Gastroesophageal sphincter (tissue), 4 donors: Measurements from ENCODE around the gene TBCK. TPM values are rescaled to one million over a fixed set of nuclear protein-coding genes. Genes with fewer than 3 reads are reported as not detected.

Experiments
- ATAC-seq: fragments of 150-250 bp; one replicate; pipeline ENCODE4 v1.9.1; 2016; ENCODE audit warnings: mild to moderate bottlenecking, moderate library complexity
- H3K27ac ChIP-seq, 4 donors: fragments of 200-600 bp; sonication (generic) in 3 of 4; 1 replicate in 3 of 4; 2 replicates in 1 of 4; pipeline ENCODE4 v1.5.1; 2016 to 2019
- H3K27me3 ChIP-seq: fragments of 200-600 bp; sonication (generic); one replicate; pipeline ENCODE4 v1.5.1; 2019
- H3K36me3 ChIP-seq, 2 donors: fragments of 200-600 bp; sonication (generic); one replicate each; pipeline ENCODE4 v1.5.1; 2019; ENCODE audit warnings: control low read depth in 1 of 2
- H3K4me1 ChIP-seq, 3 donors: fragments of 200-600 bp; sonication (generic); 1 replicate in 2 of 3; 2 replicates in 1 of 3; pipeline ENCODE4 v1.5.1; 2016 to 2019; ENCODE audit warnings: control low read depth in 2 of 3
- H3K4me3 ChIP-seq, 2 donors: fragments of 200-600 bp; sonication (generic); one replicate each; pipeline ENCODE4 v1.5.1; 2019; ENCODE audit warnings: mild to moderate bottlenecking in 1 of 2, moderate library complexity in 1 of 2
- H3K9me3 ChIP-seq, 3 donors: fragments of 200-600 bp; sonication (generic); one replicate each; pipeline ENCODE4 v1.5.1; 2017 to 2019; ENCODE audit warnings: control low read depth in 2 of 3
- CTCF ChIP-seq, 4 experiments: fragments of 200-600 bp in 2 of 4; fragments of 450-650 bp in 2 of 4; sonication (generic) in 1 of 4; IDR thresholded peaks; one replicate each; pipeline ENCODE4 v1.5.1; 2017 to 2019; ENCODE audit warnings: antibody characterized with exemption in 4 of 4, mild to moderate bottlenecking in 2 of 4, moderate library complexity in 2 of 4
- EP300 ChIP-seq: sonication (generic); formaldehyde crosslinking; IDR thresholded peaks from one replicate; pipeline ENCODE4 v1.6.1; 2017; ENCODE audit warnings: antibody characterized with exemption, mild to moderate bottlenecking
- POLR2A ChIP-seq, 2 donors: fragments of 450-650 bp; IDR thresholded peaks; one replicate each; pipeline ENCODE4 v1.6.1; 2017; ENCODE audit warnings: antibody characterized with exemption in 2 of 2, mild to moderate bottlenecking in 2 of 2, moderate library complexity in 1 of 2
- POLR2AphosphoS5 ChIP-seq: sonication (generic); formaldehyde crosslinking; IDR thresholded peaks from one replicate; pipeline ENCODE4 v1.6.1; 2017; ENCODE audit warnings: antibody characterized with exemption
- WGBS, 2 donors: methylation state at CpG; one replicate each; pipeline ENCODE4 v1.1.5; 2018; ENCODE audit warnings: low coverage in 1 of 2; 5-methylcytosine and 5-hydroxymethylcytosine counted together
- total RNA-seq, 4 donors: library from RNA; depleted of rRNA; stranded (reverse); fragments of >200 nt; gene quantifications; one replicate each; pipeline ENCODE4 v1.1.0, GENCODE V29; 2016

The TBCK gene
- total RNA-seq, 4 donors from 2014 or later = 18.9 to 42.0 (median 20.9) TPM

DNA sequence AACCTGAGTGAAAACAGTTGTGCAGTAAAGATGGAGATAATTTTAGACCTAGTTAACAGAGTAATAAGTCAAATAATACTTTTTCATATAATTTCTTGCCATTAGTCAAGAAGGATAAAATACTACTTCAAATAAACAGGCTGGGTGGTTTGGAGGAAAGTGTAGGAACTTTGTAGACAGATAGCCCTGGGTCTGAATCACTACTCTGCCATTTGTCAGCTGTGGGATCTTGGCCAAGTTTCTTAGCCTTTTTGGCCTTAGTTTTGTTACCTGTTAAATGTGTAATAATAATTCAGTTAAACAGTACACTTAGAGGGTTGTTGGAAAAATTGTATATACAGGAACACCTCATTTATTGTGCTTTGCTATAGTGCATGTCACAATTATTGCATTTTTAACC, 257.1 kb downstream of the TBCK start:
- no peak for ATAC-seq
- no peak overlapping the region for H3K27ac ChIP-seq
- peaks cover 0 to 24% (median 4%) of the 10 kb centered on the region in 3 donors for H3K4me1 ChIP-seq
- H3K9me3 ChIP-seq = no peaks in the 10 kb centered on the region
- H3K36me3 ChIP-seq = no peaks in the 10 kb centered on the region
- no peak for TF ChIP-seq POLR2AphosphoS5
- no peak for TF ChIP-seq EP300
- no peak for TF ChIP-seq CTCF (IDR thresholded peaks at IDR 0.05)
- no peak for TF ChIP-seq POLR2A (IDR thresholded peaks at IDR 0.05)
- H3K4me3 ChIP-seq = no peak overlapping the region
- no peaks in the 10 kb centered on the region for H3K27me3 ChIP-seq

DNA sequence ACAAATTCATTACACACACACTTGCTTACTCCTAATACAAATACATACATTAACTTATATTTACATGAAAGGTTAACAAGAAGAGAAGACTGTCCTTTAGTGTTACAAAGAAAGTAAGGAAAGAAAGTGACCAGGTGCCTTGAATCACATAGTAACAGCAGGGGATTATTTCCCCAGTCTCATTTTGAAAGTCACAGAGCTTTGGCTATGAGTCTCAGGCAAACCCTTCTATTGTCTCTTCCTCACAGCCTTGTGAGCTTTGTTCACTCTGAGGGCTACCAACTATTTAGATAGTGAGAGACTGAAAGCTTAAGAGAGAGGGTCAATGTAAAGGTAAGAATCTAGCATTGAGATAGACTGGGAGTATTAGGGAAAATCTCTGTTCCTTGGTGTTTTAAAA, 259.1 kb downstream of the TBCK start:
- H3K36me3 ChIP-seq = no peaks in the 10 kb centered on the region
- TF ChIP-seq EP300 = no peak
- no peak for TF ChIP-seq POLR2AphosphoS5
- ATAC-seq = no peak

DNA sequence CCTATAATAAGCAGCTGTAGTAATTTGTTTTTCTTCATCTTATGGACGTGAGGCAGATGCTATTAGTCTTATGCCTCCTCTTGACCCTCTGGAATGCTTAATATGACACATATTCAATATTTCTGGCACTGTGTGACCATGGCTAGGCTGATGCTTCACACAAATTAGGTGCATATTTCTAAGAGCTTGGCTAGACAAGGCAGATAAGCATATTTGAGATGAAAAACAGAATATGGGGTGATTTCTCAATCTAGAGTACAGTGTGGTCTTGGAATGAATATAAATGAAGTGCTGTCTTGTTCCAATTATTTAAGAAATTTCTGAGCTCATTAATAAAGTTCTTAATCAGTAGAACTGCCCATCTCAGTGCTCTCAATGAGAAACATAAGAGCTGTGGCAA, 264.5 kb downstream of the TBCK start:
- no peak for ATAC-seq
- no peak overlapping the region for H3K27ac ChIP-seq
- H3K4me1 ChIP-seq = peaks cover 5 to 21% (median 6%) of the 10 kb centered on the region in 3 donors
- H3K27me3 ChIP-seq = no peaks in the 10 kb centered on the region
- WGBS, 2 donors = 20 to 70% methylated on average over 1 of the region's 1 CpG
- H3K4me3 ChIP-seq = no peak overlapping the region
- TF ChIP-seq POLR2A (IDR thresholded peaks at IDR 0.05) (no peak), EP300 (no peak), POLR2AphosphoS5 (no peak), CTCF (IDR thresholded peaks at IDR 0.05) (no peak)
- no peaks in the 10 kb centered on the region for H3K9me3 ChIP-seq
- H3K36me3 ChIP-seq = no peaks in the 10 kb centered on the region

More for the DNA sequence above, 259.1 kb downstream of the TBCK start:
- no peaks in the 10 kb centered on the region for H3K9me3 ChIP-seq
- peaks cover 0 to 12% (median 0%) of the 10 kb centered on the region in 3 donors for H3K4me1 ChIP-seq
- H3K27me3 ChIP-seq = no peaks in the 10 kb centered on the region
- no peak overlapping the region for H3K27ac ChIP-seq
- no peak overlapping the region for H3K4me3 ChIP-seq

DNA sequence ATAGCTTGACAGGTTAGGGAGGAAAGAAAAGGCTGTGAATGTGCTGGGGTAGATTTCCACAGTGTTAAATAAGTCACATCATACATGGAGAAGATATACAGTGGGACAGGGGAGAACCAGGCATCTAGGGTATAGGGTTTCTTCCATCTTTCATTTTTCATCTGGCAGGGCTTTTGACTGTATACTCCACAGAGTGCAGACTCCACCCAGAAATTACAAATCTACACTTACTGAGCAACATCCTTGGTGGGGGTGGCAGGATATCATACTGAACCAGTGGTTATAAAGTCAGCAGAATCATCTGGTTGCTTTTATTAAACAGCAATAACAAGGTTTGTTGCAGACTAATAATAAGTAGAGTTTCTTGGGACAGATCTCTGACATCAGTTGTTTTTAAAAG, 266.5 kb downstream of the TBCK start:
- TF ChIP-seq POLR2A (IDR thresholded peaks at IDR 0.05) (no peak), POLR2AphosphoS5 (no peak), EP300 (no peak), CTCF (IDR thresholded peaks at IDR 0.05) (no peak)
- Histone ChIP-seq H3K9me3 (no peaks in the 10 kb centered on the region), H3K36me3 (peaks cover 0 to 7% of the 10 kb centered on the region in 2 donors), H3K4me3 (no peak overlapping the region), H3K27ac (peak overlapping the region in 1 of 4 donors; percentile 51), H3K4me1 (peaks cover 5 to 21% (median 6%) of the 10 kb centered on the region in 3 donors), H3K27me3 (no peaks in the 10 kb centered on the region)
- peak; percentile 19 for ATAC-seq

DNA sequence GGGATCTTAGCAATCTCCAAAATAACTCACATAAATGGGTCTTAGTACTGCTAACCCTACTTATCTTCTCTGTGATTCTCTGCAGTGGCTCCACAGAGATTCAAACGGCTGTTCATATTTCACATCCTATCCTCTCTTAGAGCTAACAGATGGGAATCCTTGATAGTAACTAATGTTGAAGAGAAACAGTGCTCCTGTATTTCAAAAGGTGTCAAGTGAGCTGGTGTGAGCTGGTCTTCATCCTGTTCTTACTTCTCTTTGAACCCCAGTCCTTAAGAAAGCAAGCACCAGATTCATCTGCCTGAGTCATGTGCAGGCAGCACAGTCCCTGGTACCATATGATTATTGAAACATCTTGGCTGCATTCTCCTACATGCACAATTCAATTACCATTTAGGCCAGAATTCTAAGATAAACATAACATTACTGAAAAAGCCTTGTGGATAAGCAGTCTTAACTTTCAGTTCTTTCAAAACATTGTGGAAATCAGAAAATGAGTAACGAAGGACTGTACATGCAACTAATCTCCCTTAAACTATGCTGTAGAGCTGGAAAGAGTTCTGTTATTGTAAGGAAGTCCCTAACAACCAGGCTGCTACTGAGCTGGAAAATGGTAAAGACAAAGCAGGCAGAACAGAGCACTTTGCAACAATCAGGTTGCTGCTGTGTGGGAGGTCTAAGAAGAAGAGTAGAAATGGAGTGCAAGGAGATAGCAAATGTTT, 267.6 kb downstream of the TBCK start:
- Histone ChIP-seq H3K4me3 (no peak overlapping the region), H3K27me3 (no peaks in the 10 kb centered on the region), H3K36me3 (peaks cover 0 to 7% of the 10 kb centered on the region in 2 donors), H3K4me1 (peaks cover 5 to 21% (median 6%) of the 10 kb centered on the region in 3 donors), H3K27ac (peak overlapping the region; percentile 4 to 51 (median 44)), H3K9me3 (no peaks in the 10 kb centered on the region)
- ATAC-seq = no peak
- no peak for TF ChIP-seq CTCF (IDR thresholded peaks at IDR 0.05)
- no peak for TF ChIP-seq EP300
- no peak for TF ChIP-seq POLR2A (IDR thresholded peaks at IDR 0.05)
- TF ChIP-seq POLR2AphosphoS5 = peak; percentile 31
- WGBS, 2 donors = 23 to 25% methylated on average over 2 of the region's 2 CpGs
